Neural crest cell (in vitro differentiated cells): Measurements from ENCODE around the gene GNAO1. TPM values are rescaled to one million over a fixed set of nuclear protein-coding genes. Genes with fewer than 3 reads are reported as not detected.

Experiments used
- DNase-seq: peaks from one replicate; pipeline ENCODE4 v3.0.0; 2021; ENCODE audit warnings: low read depth, mixed read lengths, low spot score
- H3K27ac Mint-ChIP-seq: one replicate; pipeline ENCODE4 v1.8.0; 2021; ENCODE audit warnings: mild to moderate bottlenecking, mixed read lengths; ENCODE audit not compliant: unreplicated experiment
- H3K27me3 Mint-ChIP-seq: 2 replicates; pipeline ENCODE4 v1.8.0; 2021; ENCODE audit warnings: low read depth, mild to moderate bottlenecking, mixed read lengths
- H3K36me3 Mint-ChIP-seq: 2 replicates; pipeline ENCODE4 v1.8.0; 2021; ENCODE audit warnings: low read depth, mild to moderate bottlenecking, mixed read lengths
- H3K4me1 Mint-ChIP-seq: 2 replicates; pipeline ENCODE4 v1.8.0; 2021; ENCODE audit warnings: mixed read lengths
- H3K4me3 Mint-ChIP-seq: one replicate; pipeline ENCODE4 v1.8.0; 2021; ENCODE audit warnings: mild to moderate bottlenecking, mixed read lengths
- H3K9me3 Mint-ChIP-seq: 2 replicates; pipeline ENCODE4 v1.8.0; 2021; ENCODE audit warnings: mixed read lengths
- CTCF ChIP-seq: fragments of 200-600 bp; sonication (generic); conservative IDR thresholded peaks from 2 replicates; pipeline ENCODE4 v1.5.0; 2021; ENCODE audit warnings: antibody characterized with exemption, mild to moderate bottlenecking
- total RNA-seq: library from RNA; stranded (reverse); gene quantifications from 2 replicates; pipeline ENCODE4 v1.2.1, GENCODE V29; 2021

The GNAO1 gene
- total RNA-seq, 1 donor from 2014 or later = 22.2 TPM

DNA sequence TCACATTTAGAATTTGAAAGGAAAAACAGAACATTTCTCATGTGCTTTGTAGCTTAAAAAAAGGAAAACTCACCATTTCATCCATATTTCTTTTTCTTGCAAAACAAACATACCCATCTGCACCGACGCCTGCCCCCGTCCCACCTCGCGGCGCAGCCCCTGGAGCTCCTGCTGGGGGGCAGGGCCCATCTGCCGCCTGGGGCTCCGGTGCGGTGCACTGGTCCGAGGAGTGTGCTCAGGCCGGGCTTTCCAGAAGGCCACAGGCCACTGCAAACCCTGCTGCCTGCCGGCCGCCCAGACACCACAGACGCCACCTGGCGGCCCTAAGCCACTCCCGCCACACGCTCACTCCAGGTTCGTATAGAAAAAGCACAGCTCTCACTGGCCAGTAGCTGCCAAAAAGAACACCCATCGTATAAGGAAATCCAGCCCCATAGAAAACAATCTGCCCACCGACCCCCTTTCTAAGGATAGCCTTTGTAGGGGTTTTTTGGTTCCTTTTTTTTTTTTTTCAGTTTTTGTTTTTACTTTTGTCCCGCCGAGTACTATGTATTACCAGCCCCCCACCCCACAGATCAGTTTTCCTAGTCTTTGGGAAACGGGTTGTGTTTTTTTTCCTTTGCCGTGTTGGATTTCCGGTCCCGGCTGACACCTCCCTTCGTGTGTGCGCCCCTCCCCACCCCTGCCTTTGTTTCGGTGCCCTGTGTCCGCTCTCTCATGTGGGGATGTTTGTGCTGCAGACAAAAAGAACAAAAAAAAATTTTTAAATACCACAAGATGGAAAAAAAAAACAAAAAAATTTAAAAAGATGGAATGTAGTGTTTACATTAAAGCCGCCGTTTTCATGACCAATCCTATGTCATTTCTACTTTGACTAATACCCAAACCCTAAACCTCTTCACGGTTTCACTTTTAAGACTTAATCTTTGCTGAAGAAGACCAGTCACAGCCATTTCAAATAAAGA, 165.3 kb downstream of the GNAO1 start:
- peak; percentile 76 for DNase-seq
- TF ChIP-seq CTCF = peak; percentile 86
- H3K36me3 Mint-ChIP-seq = no peaks in the 10 kb centered on the region

GRCh38 chr16:56357241-56357764, 166.0 kb downstream of the GNAO1 start:
- TF ChIP-seq CTCF = no peak
- DNase-seq = no peak
- peak overlapping the region; percentile 82 for H3K4me3 Mint-ChIP-seq
- no peaks in the 10 kb centered on the region for H3K9me3 Mint-ChIP-seq
- peaks cover 32% of the 10 kb centered on the region for H3K4me1 Mint-ChIP-seq
- peak overlapping the region; percentile 94 for H3K27ac Mint-ChIP-seq
- no peaks in the 10 kb centered on the region for H3K27me3 Mint-ChIP-seq
- no peaks in the 10 kb centered on the region for H3K36me3 Mint-ChIP-seq

More for the DNA sequence above, 165.3 kb downstream of the GNAO1 start:
- peak overlapping the region; percentile 82 for H3K4me3 Mint-ChIP-seq
- no peaks in the 10 kb centered on the region for H3K27me3 Mint-ChIP-seq
- H3K4me1 Mint-ChIP-seq = peaks cover 32% of the 10 kb centered on the region
- no peaks in the 10 kb centered on the region for H3K9me3 Mint-ChIP-seq
- H3K27ac Mint-ChIP-seq = peak overlapping the region; percentile 94

- no peaks in the 10 kb centered on the region for H3K27me3 Mint-ChIP-seq
- H3K4me1 Mint-ChIP-seq = peaks cover 32% of the 10 kb centered on the region
- DNase-seq = no peak
- H3K36me3 Mint-ChIP-seq = no peaks in the 10 kb centered on the region
- peak overlapping the region; percentile 92 for H3K27ac Mint-ChIP-seq
- peak overlapping the region; percentile 41 for H3K4me3 Mint-ChIP-seq
- TF ChIP-seq CTCF = no peak
- no peaks in the 10 kb centered on the region for H3K9me3 Mint-ChIP-seq
These were observed 166.6 kb downstream of the GNAO1 start for GRCh38 chr16:56357765-56358322.

DNA sequence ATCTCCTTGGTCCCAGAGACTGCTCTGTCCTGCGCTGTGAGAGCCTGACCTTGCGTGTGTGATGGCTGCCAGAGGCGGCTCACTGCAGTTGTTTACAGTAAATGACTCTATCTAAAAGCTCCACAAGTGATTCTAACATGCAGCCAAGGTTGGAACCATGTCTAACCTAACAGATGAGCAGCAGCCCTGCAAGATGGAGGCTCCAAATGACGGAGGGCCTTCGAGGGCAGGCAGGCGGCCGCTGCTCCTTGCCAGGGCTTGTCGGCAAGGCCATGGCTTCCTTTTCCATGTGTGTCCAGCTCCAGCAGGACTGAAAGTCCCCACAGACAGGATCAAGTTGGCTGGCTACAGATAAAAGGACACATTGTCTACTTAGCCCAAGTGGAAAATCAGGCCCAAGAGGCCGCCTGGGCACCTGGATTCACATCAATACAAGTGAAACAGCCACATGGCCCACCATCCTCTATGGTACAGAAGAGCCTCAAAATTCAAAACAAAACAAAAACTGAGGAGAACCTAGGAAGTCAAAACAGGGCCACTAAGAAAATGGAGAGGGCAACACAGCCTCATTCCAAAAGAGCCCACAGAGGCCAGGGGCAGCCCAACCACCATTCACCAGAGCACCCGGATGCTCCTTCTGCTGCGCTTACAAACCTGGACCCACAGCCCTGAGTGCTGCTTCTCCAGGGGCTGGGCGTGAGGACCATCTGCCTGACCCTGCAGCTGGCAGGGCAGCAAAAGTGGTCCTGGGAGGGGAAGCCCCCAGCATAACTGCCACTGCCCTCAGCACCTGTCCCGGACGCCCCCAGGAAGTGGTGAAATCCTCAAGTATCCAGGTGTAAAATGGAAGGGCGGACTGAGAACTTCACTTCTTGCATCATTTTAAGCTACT, 169.1 kb downstream of the GNAO1 start:
- Mint-ChIP-seq H3K4me3 (no peak overlapping the region), H3K27ac (no peak overlapping the region), H3K4me1 (peaks cover 32% of the 10 kb centered on the region), H3K27me3 (no peaks in the 10 kb centered on the region), H3K36me3 (no peaks in the 10 kb centered on the region), H3K9me3 (no peaks in the 10 kb centered on the region)
- no peak for DNase-seq
- no peak for TF ChIP-seq CTCF

DNA sequence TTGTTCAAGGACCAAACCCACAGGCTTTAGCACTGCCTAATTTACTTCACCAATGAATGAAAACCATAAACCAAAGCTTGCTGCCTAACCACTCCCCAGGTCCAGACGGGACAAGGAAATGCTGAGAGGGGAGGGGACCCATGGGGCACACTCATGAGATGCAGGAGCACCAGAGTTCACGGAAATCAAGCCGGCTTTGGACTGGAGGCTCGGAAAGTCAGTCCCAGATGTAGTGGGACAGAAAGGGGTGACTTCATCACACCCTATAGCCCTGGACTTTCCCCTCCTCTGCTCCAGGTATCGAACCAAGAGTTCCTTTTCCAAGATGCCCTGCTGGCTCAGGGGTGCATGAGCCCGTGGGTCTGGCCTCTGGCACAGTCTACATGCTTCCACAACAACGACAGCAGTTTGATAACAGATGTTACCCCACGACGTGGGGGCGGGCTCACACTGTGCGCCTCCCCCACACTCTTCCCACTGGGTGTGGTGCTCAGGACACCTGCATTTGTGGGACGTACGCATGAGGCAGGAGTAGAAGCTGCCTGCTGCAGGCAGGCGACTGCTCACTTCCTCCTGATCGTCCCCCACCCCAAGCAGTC, 170.9 kb downstream of the GNAO1 start:
- Mint-ChIP-seq H3K27ac (no peak overlapping the region), H3K27me3 (no peaks in the 10 kb centered on the region), H3K36me3 (no peaks in the 10 kb centered on the region), H3K4me3 (no peak overlapping the region), H3K9me3 (no peaks in the 10 kb centered on the region), H3K4me1 (peaks cover 14% of the 10 kb centered on the region)
- no peak for TF ChIP-seq CTCF
- DNase-seq = no peak
